ENCODE measurements around the gene ESPL1.

- TF ChIP-seq CTCF (IDR thresholded peaks at IDR 0.05) (no peak), POLR2AphosphoS5 (IDR thresholded peaks at IDR 0.05; ENCODE audit: low read depth, low read length) (no peak)
These were observed 31.0 kb downstream of the ESPL1 start for GRCh38 chr12:53299101-53299453.

All from Panc1 (cell line).